Spleen (tissue), 7 donors: ENCODE data around the gene GAB3.

Experiments used
- POLR2AphosphoS5 ChIP-seq, 3 donors: sonication (generic); formaldehyde crosslinking; IDR thresholded peaks; one replicate each; pipeline ENCODE4 v1.5.1; 2017; ENCODE audit warnings: antibody characterized with exemption in 3 of 3
- TF ChIP-seq, protein P1 (sequence below), 11 experiments: fragments of 200-600 bp in 7 of 11; fragments of 450-650 bp in 4 of 11; sonication (generic) in 4 of 11; IDR thresholded peaks in 8 of 11; conservative IDR thresholded peaks in 3 of 11; 1 replicate in 7 of 11; 2 replicates in 4 of 11; pipeline versions ENCODE4 v1.4.0 to v1.8.0; 2016 to 2021; ENCODE audit warnings: antibody characterized with exemption in 11 of 11, inconsistent platforms in 4 of 11, mild to moderate bottlenecking in 1 of 11
- donor health status: DM: no; HTN: no; CAD: no; lungs with moderate emphysema.
- donor health status: DM: no; HTN: no; CAD: no.
- donor health status: DM: no; HTN: no; CAD: no.

DNA sequence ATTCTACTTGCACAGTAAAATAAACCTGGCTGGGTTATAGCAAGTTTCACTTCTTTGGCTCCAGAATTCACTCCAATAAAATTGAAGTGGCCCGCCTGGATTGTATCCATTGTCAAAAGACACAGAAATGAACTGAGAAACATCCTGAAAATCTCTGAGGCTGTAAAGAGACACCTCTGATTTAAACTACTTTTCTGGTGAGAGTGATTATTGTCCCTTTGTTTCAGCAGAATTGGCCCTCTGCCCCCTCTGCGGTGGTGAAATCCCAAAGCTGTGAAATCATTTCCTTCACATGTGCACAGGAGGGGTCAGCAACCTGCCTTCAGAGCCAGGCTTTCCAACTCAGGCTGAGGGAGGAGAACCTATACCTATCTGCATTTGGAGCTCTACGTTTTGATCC is 23.0 kb downstream of the GAB3 start:
- TF ChIP-seq POLR2AphosphoS5 (IDR thresholded peaks at IDR 0.05): peak in 1 of 3 donors; percentile 37
- TF ChIP-seq, protein P1, sequence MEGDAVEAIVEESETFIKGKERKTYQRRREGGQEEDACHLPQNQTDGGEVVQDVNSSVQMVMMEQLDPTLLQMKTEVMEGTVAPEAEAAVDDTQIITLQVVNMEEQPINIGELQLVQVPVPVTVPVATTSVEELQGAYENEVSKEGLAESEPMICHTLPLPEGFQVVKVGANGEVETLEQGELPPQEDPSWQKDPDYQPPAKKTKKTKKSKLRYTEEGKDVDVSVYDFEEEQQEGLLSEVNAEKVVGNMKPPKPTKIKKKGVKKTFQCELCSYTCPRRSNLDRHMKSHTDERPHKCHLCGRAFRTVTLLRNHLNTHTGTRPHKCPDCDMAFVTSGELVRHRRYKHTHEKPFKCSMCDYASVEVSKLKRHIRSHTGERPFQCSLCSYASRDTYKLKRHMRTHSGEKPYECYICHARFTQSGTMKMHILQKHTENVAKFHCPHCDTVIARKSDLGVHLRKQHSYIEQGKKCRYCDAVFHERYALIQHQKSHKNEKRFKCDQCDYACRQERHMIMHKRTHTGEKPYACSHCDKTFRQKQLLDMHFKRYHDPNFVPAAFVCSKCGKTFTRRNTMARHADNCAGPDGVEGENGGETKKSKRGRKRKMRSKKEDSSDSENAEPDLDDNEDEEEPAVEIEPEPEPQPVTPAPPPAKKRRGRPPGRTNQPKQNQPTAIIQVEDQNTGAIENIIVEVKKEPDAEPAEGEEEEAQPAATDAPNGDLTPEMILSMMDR (IDR thresholded peaks at IDR 0.05 in 8 of 11, conservative IDR thresholded peaks at IDR 0.05 in 3 of 11): no peak
